IMR-90 (cell line): ENCODE results near the gene ABCA2. TPM values are rescaled to one million over a fixed set of nuclear protein-coding genes. Genes with fewer than 3 reads are reported as not detected.

Experiments
- ATAC-seq: fragments of 200-7000 bp; cut with Tn5 transposase; 2 replicates; pipeline ENCODE4 v1.9.1; 2020; ENCODE audit warnings: low read depth, mild to moderate bottlenecking, moderate library complexity
- Bru-seq: library from RNA; stranded (reverse); fragments of 400-500 nt; gene quantifications from one replicate; lab custom pipeline; 2021; lab: Mats Ljungman, UMichigan
- BruChase-seq, 2 experiments: library from RNA; stranded (reverse); fragments of 400-500 nt; gene quantifications; one replicate each; lab custom pipeline; 2021; lab: Mats Ljungman, UMichigan
- BruUV-seq: library from RNA; stranded (reverse); fragments of 400-500 nt; replicated peaks from 2 replicates; lab custom pipeline; 2021; lab: Mats Ljungman, UMichigan
- CTCF ChIA-PET: fragments of 300-600 bp; formaldehyde crosslinking; extraction: SDS; loops from one replicate; lab custom pipeline; 2021; ENCODE audit warnings: antibody characterized with exemption; lab: Yijun Ruan, JAX
- POLR2A ChIA-PET: fragments of 300-600 bp; sonication (Branson Sonifier 250); formaldehyde crosslinking; loops from one replicate; lab custom pipeline; 2022; ENCODE audit warnings: antibody characterized with exemption; ENCODE audit not compliant: unreplicated experiment; lab: Charles Lee
- DNase-seq: peaks from one replicate; pipeline ENCODE4 v3.0.0; 2013
- H2AFZ ChIP-seq: replicated peaks from 2 replicates; pipeline ENCODE3; 2013; ENCODE audit warnings: low read length, mild to moderate bottlenecking; ENCODE audit not compliant: poor library complexity
- H2AK5ac ChIP-seq: 2 replicates; pipeline ENCODE4 v1.6.1; 2013; ENCODE audit warnings: low read depth, low read length, inconsistent platforms
- H2AK9ac ChIP-seq: replicated peaks from 2 replicates; pipeline ENCODE3; 2013; ENCODE audit warnings: mild to moderate bottlenecking, low read depth, low read length, moderate library complexity; ENCODE audit not compliant: poor library complexity
- H2BK120ac ChIP-seq: 2 replicates; pipeline ENCODE4 v1.6.1; 2013; ENCODE audit warnings: low read depth, low read length, inconsistent platforms
- H2BK15ac ChIP-seq: 3 replicates; pipeline ENCODE4 v1.6.1; 2013; ENCODE audit warnings: low read depth, low read length, inconsistent platforms
- H2BK20ac ChIP-seq: 2 replicates; pipeline ENCODE4 v1.6.1; 2013; ENCODE audit warnings: low read depth, mild to moderate bottlenecking, inconsistent platforms, low read length, moderate library complexity
- H2BK5ac ChIP-seq: 2 replicates; pipeline ENCODE4 v1.6.1; 2013; ENCODE audit warnings: mild to moderate bottlenecking, low read depth, low read length, inconsistent platforms; ENCODE audit not compliant: poor library complexity, severe bottlenecking
- H3K14ac ChIP-seq: replicated peaks from 2 replicates; pipeline ENCODE4 v1.6.1; 2013; ENCODE audit warnings: low read depth, low read length, inconsistent platforms
- H3K18ac ChIP-seq: 2 replicates; pipeline ENCODE4 v1.6.1; 2013; ENCODE audit warnings: low read depth, low read length, control low read depth
- H3K23ac ChIP-seq: 2 replicates; pipeline ENCODE4 v1.6.1; 2013; ENCODE audit warnings: low read depth, low read length, inconsistent platforms
- H3K27ac ChIP-seq: 2 replicates; pipeline ENCODE4 v1.5.1; 2013; ENCODE audit warnings: mild to moderate bottlenecking, control low read depth, low read length; ENCODE audit not compliant: insufficient read depth
- H3K27me3 ChIP-seq: 2 replicates; pipeline ENCODE4 v1.6.1; 2013; ENCODE audit warnings: low read length; ENCODE audit not compliant: control insufficient read depth, insufficient read depth
- H3K36me3 ChIP-seq: 2 replicates; pipeline ENCODE4 v1.6.1; 2013; ENCODE audit warnings: low read length, mixed read lengths; ENCODE audit not compliant: control insufficient read depth, insufficient read depth
- H3K4ac ChIP-seq: 2 replicates; pipeline ENCODE4 v1.6.1; 2013; ENCODE audit warnings: low read depth, low read length, inconsistent platforms
- H3K4me1 ChIP-seq: 2 replicates; pipeline ENCODE4 v1.6.1; 2013; ENCODE audit warnings: low read length, mixed read lengths; ENCODE audit not compliant: control insufficient read depth, insufficient read depth
- H3K4me2 ChIP-seq: 2 replicates; pipeline ENCODE4 v1.6.1; 2013; ENCODE audit warnings: low read depth, mild to moderate bottlenecking, control low read depth, low read length, moderate library complexity
- H3K4me3 ChIP-seq: 2 replicates; pipeline ENCODE4 v1.5.1; 2013; ENCODE audit warnings: low read depth, mild to moderate bottlenecking, control low read depth, low read length, moderate library complexity; ENCODE audit not compliant: insufficient read depth
- H3K56ac ChIP-seq: 2 replicates; pipeline ENCODE4 v1.6.1; 2013; ENCODE audit warnings: low read length, inconsistent platforms; ENCODE audit not compliant: insufficient read depth; ENCODE audit errors: extremely low read depth
- H3K79me1 ChIP-seq, 2 experiments: 2 replicates each; pipeline ENCODE4 v1.6.1; 2013; ENCODE audit warnings: low read length in 2 of 2, inconsistent platforms in 1 of 2, low read depth in 1 of 2
- H3K9ac ChIP-seq: 2 replicates; pipeline ENCODE4 v1.6.1; 2013; ENCODE audit warnings: low read depth, low read length, control low read depth
- H3K9me1 ChIP-seq: 2 replicates; pipeline ENCODE4 v1.6.1; 2013; ENCODE audit warnings: low read length, inconsistent platforms; ENCODE audit not compliant: insufficient read depth
- H3K9me3 ChIP-seq: 2 replicates; pipeline ENCODE4 v1.6.1; 2013; ENCODE audit warnings: low read length; ENCODE audit not compliant: control insufficient read depth, insufficient read depth
- H4K20me1 ChIP-seq: 2 replicates; pipeline ENCODE4 v1.6.1; 2013; ENCODE audit warnings: low read length, inconsistent platforms; ENCODE audit not compliant: insufficient read depth
- H4K5ac ChIP-seq: 2 replicates; pipeline ENCODE4 v1.6.1; 2013; ENCODE audit warnings: mild to moderate bottlenecking, low read depth, low read length, control low read depth
- H4K8ac ChIP-seq, 2 experiments: 2 replicates each; pipeline ENCODE4 v1.6.1; 2013; ENCODE audit warnings: low read depth in 2 of 2, low read length in 2 of 2, control low read depth in 1 of 2, inconsistent platforms in 1 of 2
- H4K91ac ChIP-seq: 2 replicates; pipeline ENCODE4 v1.6.1; 2013; ENCODE audit warnings: low read depth, low read length, inconsistent platforms; ENCODE audit not compliant: insufficient read depth
- MAZ ChIP-seq: IDR thresholded peaks from 2 replicates; pipeline ENCODE4 v1.6.1; 2012; ENCODE audit warnings: low read depth, mild to moderate bottlenecking, low read length, improper control_type of control experiment, moderate library complexity, borderline replicate concordance
- MXI1 ChIP-seq: IDR thresholded peaks from 2 replicates; pipeline ENCODE4 v1.6.1; 2012; ENCODE audit warnings: low read depth, mild to moderate bottlenecking, low read length, moderate library complexity, borderline replicate concordance
- NFE2L2 ChIP-seq: fragments of 150-350 bp; IDR thresholded peaks from 2 replicates; pipeline ENCODE4 v1.6.1; 2016; ENCODE audit warnings: low read depth, mild to moderate bottlenecking, low read length
- WGBS, 2 experiments: methylation state at CpG; one replicate each; pipeline versions ENCODE4 v1.1.5 to v1.1.7; 2013; ENCODE audit warnings: missing lambda C conversion rate in 2 of 2; ENCODE audit not compliant: insufficient read length in 1 of 2; ENCODE audit errors: extremely low coverage in 2 of 2; 5-methylcytosine and 5-hydroxymethylcytosine counted together
- dilution Hi-C: fragments of 300-500 bp; cut with HindIII; formaldehyde crosslinking; loops from one replicate; pipeline ENCODE4 v1.14.3; 2018; ENCODE audit warnings: low sequenced_read_pairs; ENCODE audit not compliant: unreplicated experiment
- in situ Hi-C: fragments of 300-500 bp; cut with MboI; formaldehyde crosslinking; loops from 3 replicates; pipeline ENCODE4 v1.14.3; 2019; ENCODE audit warnings: low sequenced_read_pairs, inconsistent platforms, mixed read lengths
- intact Hi-C: fragments of 100-400 bp; cut with micrococcal nuclease; formaldehyde crosslinking; loops from 2 replicates; pipeline ENCODE4 v1.10.0; 2022
- long read RNA-seq: library from polyadenylated mRNA; unstranded; transcript quantifications from one replicate; pipeline ENCODE4 v2.0.0, GENCODE V29; 2021; ENCODE audit not compliant: unreplicated experiment
- polyA plus RNA-seq, 3 experiments: library from polyadenylated mRNA; depleted of rRNA; stranded (reverse); fragments of >200 nt; gene quantifications; 2 replicates each; pipeline ENCODE4 v1.2.3, GENCODE V29; 2012; ENCODE audit warnings: low replicate concordance in 1 of 3
- total RNA-seq: library from RNA; depleted of rRNA; stranded (reverse); fragments of >200 nt; gene quantifications from 2 replicates; pipeline ENCODE4 v1.2.3, GENCODE V29; 2012; rRNA removed

ABCA2 gene, protein sequence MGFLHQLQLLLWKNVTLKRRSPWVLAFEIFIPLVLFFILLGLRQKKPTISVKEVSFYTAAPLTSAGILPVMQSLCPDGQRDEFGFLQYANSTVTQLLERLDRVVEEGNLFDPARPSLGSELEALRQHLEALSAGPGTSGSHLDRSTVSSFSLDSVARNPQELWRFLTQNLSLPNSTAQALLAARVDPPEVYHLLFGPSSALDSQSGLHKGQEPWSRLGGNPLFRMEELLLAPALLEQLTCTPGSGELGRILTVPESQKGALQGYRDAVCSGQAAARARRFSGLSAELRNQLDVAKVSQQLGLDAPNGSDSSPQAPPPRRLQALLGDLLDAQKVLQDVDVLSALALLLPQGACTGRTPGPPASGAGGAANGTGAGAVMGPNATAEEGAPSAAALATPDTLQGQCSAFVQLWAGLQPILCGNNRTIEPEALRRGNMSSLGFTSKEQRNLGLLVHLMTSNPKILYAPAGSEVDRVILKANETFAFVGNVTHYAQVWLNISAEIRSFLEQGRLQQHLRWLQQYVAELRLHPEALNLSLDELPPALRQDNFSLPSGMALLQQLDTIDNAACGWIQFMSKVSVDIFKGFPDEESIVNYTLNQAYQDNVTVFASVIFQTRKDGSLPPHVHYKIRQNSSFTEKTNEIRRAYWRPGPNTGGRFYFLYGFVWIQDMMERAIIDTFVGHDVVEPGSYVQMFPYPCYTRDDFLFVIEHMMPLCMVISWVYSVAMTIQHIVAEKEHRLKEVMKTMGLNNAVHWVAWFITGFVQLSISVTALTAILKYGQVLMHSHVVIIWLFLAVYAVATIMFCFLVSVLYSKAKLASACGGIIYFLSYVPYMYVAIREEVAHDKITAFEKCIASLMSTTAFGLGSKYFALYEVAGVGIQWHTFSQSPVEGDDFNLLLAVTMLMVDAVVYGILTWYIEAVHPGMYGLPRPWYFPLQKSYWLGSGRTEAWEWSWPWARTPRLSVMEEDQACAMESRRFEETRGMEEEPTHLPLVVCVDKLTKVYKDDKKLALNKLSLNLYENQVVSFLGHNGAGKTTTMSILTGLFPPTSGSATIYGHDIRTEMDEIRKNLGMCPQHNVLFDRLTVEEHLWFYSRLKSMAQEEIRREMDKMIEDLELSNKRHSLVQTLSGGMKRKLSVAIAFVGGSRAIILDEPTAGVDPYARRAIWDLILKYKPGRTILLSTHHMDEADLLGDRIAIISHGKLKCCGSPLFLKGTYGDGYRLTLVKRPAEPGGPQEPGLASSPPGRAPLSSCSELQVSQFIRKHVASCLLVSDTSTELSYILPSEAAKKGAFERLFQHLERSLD (N-terminal part only)
- 3.8 and 4.4 TPM in 2 replicates for total RNA-seq
- 46.0 and 52.3 TPM in 2 replicates for polyA plus RNA-seq (2012; rRNA removed)
- polyA plus RNA-seq (2012; cell fraction: cytosol; rRNA removed): 11.9 and 56.9 TPM in 2 replicates
- polyA plus RNA-seq (2012; cell fraction: nucleus; rRNA removed; ENCODE audit: low replicate concordance): 194 and 536 TPM in 2 replicates
- percentile 38 among the genes with signal in this experiment for Bru-seq, nascent RNA
- percentile 52 among the genes with signal in this experiment for BruChase-seq, experiment 1, labeled RNA remaining after a 6-hour chase
- percentile 47 among the genes with signal in this experiment for BruChase-seq, experiment 2, labeled RNA remaining after a 2-hour chase
- long read RNA-seq, partial matches to known transcripts: 15 of 19 reads
- long read RNA-seq, other reads (novel, unspliced or antisense): 4 of 19 reads

DNA sequence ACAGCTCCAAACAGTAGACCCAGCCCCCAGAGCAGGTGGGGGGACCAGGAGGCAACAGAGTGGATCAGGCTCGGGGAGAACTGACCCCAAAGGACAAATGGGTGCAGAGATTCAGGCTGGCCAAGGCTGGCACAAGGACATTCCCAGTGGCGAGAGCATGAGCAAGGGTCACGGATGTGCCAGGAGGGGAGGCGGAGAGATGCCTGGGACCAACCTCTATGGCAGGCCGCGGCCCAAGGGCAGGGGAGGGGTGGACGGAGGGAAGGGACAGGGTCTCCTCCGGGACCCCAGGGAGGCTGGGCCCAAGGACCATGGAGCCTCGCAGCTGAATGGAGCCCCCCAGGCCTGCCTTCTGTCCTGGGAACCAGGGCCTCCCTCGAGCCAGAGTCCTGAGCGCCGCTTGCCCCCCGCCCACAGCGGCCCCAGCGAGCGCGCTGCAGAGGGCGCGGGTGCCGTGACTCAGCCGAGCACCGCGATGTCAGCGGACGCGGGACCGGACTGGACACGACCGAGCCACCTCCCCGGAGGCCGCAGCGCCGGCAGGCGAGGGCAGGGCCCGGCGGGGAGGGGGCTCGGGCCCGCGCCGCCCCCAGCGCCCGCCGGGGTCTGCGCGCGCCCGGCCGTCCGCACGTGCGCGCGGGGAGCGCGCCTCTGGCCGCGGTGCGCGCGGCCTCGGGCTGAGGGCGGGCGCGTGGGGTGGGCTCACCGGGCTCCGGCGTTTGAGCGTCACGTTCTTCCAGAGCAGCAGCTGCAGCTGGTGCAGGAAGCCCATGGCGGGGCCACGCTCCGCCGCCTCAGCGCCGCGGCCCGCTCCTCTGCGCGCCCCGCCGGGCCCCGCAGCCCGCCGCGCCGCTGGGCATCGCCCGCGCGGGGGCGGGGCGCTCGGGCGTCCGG, at the start of gene ABCA2:
Gene ABCA2, minus strand, starts transcription at position 869 of the 894 bp plus-strand sequence. Its CDS starts 97 bp downstream, at position 772.
- H2AFZ ChIP-seq: peak within 1 kb of the TSS; percentile 92
- ChIA-PET CTCF (no interaction called here), POLR2A (no interaction called here)
- peak; percentile 52 for ATAC-seq
- H3K4me3 ChIP-seq: peak within 1 kb of the TSS; percentile 88
- intact Hi-C loops (loop anchor here (2.0 kb wide), 1 partner anchor 21 kb away; no protein-coding TSS in a partner anchor), in situ Hi-C loops (no loop called here), dilution Hi-C loops (no loop called here)
- BruUV-seq: no TSS peak
- H3K18ac ChIP-seq: peak within 1 kb of the TSS; percentile 19; the same call in 1 of the 2 replicates
- H3K79me1 ChIP-seq: peaks cover 0 to 7% of the 10 kb centered on the region in 2 experiments; a peak in 2 of 4 replicates
- no peaks in the 10 kb centered on the region; the same call in 1 of the 2 replicates for H4K20me1 ChIP-seq
- H3K27ac ChIP-seq: peak within 1 kb of the TSS; percentile 23; the same call in 1 of the 2 replicates
- no peak within 1 kb of the TSS for H2BK15ac ChIP-seq
- H3K9ac ChIP-seq: peak within 1 kb of the TSS; percentile 71
- H3K56ac ChIP-seq: no peak within 1 kb of the TSS
- H2AK5ac ChIP-seq: peak within 1 kb of the TSS; percentile 84
- peak within 1 kb of the TSS; percentile 52; the same call in 1 of the 2 replicates for H3K14ac ChIP-seq
- no peaks in the 10 kb centered on the region; the same call in 1 of the 2 replicates for H3K27me3 ChIP-seq
- peaks cover 4% of the 10 kb centered on the region; the same call in 1 of the 2 replicates for H3K9me1 ChIP-seq
- peak within 1 kb of the TSS; percentile 96 for H3K4me2 ChIP-seq
- peak; percentile 28; the same call in 1 of the 2 replicates for TF ChIP-seq MAZ
- no peak for TF ChIP-seq NFE2L2
- TF ChIP-seq MXI1: 0 out of 2 replicates have a peak, but pooled peaks have one; percentile 8
- peak within 1 kb of the TSS; percentile 71; the same call in 1 of the 2 replicates for H4K5ac ChIP-seq
- H4K91ac ChIP-seq: peak within 1 kb of the TSS; percentile 0; the same call in 1 of the 2 replicates
- peaks cover 5% of the 10 kb centered on the region for H3K4me1 ChIP-seq
- 4% methylated on average over 47 of the region's 95 CpGs; no CpG with 5 or more reads in 1 of the 2 experiments for WGBS, 2 experiments
- peak within 1 kb of the TSS; percentile 90 for H2AK9ac ChIP-seq
- peak within 1 kb of the TSS; percentile 52 for H3K4ac ChIP-seq
- 0 out of 2 replicates have a peak within 1 kb of the TSS, but pooled peaks have one; percentile 23 for H2BK120ac ChIP-seq
- H4K8ac ChIP-seq: peak within 1 kb of the TSS in 1 of 2 experiments; percentile 39; a peak in 1 of 4 replicates
- DNase-seq: peak; percentile 12
- H3K9me3 ChIP-seq: no peaks in the 10 kb centered on the region
- no peak within 1 kb of the TSS for H2BK20ac ChIP-seq
- H2BK5ac ChIP-seq: no peak within 1 kb of the TSS
- no peaks in the 10 kb centered on the region for H3K36me3 ChIP-seq
- peak within 1 kb of the TSS; percentile 59 for H3K23ac ChIP-seq
